PC-9 (cell line): ENCODE data around the gene NPFFR1. TPM values are rescaled to one million over a fixed set of nuclear protein-coding genes. Genes with fewer than 3 reads are reported as not detected.

Experiments
- BruUV-seq: library from RNA; stranded (reverse); fragments of 400-500 nt; replicated peaks from 2 replicates; lab custom pipeline; 2021; lab: Mats Ljungman, UMichigan
- CTCF ChIA-PET: fragments of 300-600 bp; sonication (Branson Sonifier 250); formaldehyde crosslinking; loops from one replicate; lab custom pipeline; 2022; ENCODE audit warnings: antibody characterized with exemption; lab: Charles Lee
- POLR2A ChIA-PET: fragments of 300-600 bp; sonication (Branson Sonifier 250); formaldehyde crosslinking; loops from one replicate; lab custom pipeline; 2022; ENCODE audit warnings: antibody characterized with exemption; ENCODE audit not compliant: unreplicated experiment; lab: Charles Lee
- DNase-seq, 2 experiments: peaks; one replicate each; pipeline versions ENCODE4 v3.0.0 to v3.0.0-alpha.2; 2015 to 2022; ENCODE audit warnings: mixed read lengths in 1 of 2
- H2AFZ ChIP-seq: fragments of 200-600 bp; sonication (generic); 2 replicates; pipeline ENCODE4 v1.8.1; 2017; ENCODE audit warnings: antibody characterized with exemption
- H3F3A ChIP-seq: fragments of 200-600 bp; sonication (generic); 2 replicates; pipeline ENCODE4 v1.8.1; 2017; ENCODE audit warnings: antibody characterized with exemption, mild to moderate bottlenecking, low read depth; ENCODE audit not compliant: insufficient read depth
- H3K27ac ChIP-seq: fragments of 200-600 bp; sonication (generic); 2 replicates; pipeline ENCODE4 v1.6.1; 2016; ENCODE audit warnings: mixed run types
- H3K27me3 ChIP-seq: fragments of 200-600 bp; sonication (generic); 2 replicates; pipeline ENCODE4 v1.6.1; 2016; ENCODE audit warnings: low read depth, mixed run types; ENCODE audit not compliant: insufficient read depth
- H3K36me3 ChIP-seq: fragments of 200-600 bp; sonication (generic); 2 replicates; pipeline ENCODE4 v1.6.1; 2016; ENCODE audit warnings: low read depth, mixed run types
- H3K4me1 ChIP-seq: fragments of 200-600 bp; sonication (generic); replicated peaks from 2 replicates; pipeline ENCODE4 v1.6.1; 2016; ENCODE audit warnings: mixed run types; ENCODE audit not compliant: insufficient read depth
- H3K4me2 ChIP-seq: fragments of 200-600 bp; sonication (generic); 2 replicates; pipeline ENCODE4 v1.6.1; 2017; ENCODE audit warnings: mixed run types
- H3K4me3 ChIP-seq: fragments of 200-600 bp; sonication (generic); 2 replicates; pipeline ENCODE4 v1.6.1; 2016; ENCODE audit warnings: mixed run types
- H3K79me2 ChIP-seq: fragments of 200-600 bp; sonication (generic); 2 replicates; pipeline ENCODE4 v1.6.1; 2017; ENCODE audit warnings: low read depth, mixed run types
- H3K9me2 ChIP-seq: fragments of 200-600 bp; sonication (generic); 2 replicates; pipeline ENCODE4 v1.8.1; 2017; ENCODE audit warnings: mild to moderate bottlenecking; ENCODE audit not compliant: insufficient read depth
- H3K9me3 ChIP-seq: fragments of 200-600 bp; sonication (generic); 2 replicates; pipeline ENCODE4 v1.8.1; 2016; ENCODE audit warnings: low read depth; ENCODE audit not compliant: insufficient read depth
- H4K20me1 ChIP-seq: fragments of 200-600 bp; sonication (generic); 2 replicates; pipeline ENCODE4 v1.8.1; 2017; ENCODE audit not compliant: insufficient read depth
- CTCF ChIP-seq: fragments of 200-600 bp; sonication (generic); conservative IDR thresholded peaks from 2 replicates; pipeline ENCODE4 v1.6.1; 2017; ENCODE audit warnings: mixed run types, antibody characterized with exemption, mild to moderate bottlenecking, moderate library complexity
- EZH2 ChIP-seq: fragments of 200-600 bp; sonication (generic); IDR thresholded peaks from 2 replicates; pipeline ENCODE4 v1.8.0; 2017; ENCODE audit warnings: antibody characterized with exemption, low read depth
- intact Hi-C: fragments of 100-400 bp; cut with micrococcal nuclease; formaldehyde crosslinking; loops from one replicate; pipeline ENCODE4 v1.10.0; 2022; ENCODE audit not compliant: unreplicated experiment
- total RNA-seq: library from RNA; stranded (reverse); gene quantifications from 2 replicates; pipeline ENCODE4 v1.2.3, GENCODE V29; 2021

NPFFR1 gene
- total RNA-seq, 1 experiment from 2014 or later = 0.09 TPM

- peaks cover 29% of the 10 kb centered on the region for H3K4me1 ChIP-seq
- TF ChIP-seq EZH2 (no peak), CTCF (no peak)
- no peaks in the 10 kb centered on the region for H3K27me3 ChIP-seq
- H3K4me3 ChIP-seq = no peak overlapping the region
- H3F3A ChIP-seq = peaks cover 14% of the 10 kb centered on the region
- H3K79me2 ChIP-seq = no peaks in the 10 kb centered on the region
- H2AFZ ChIP-seq = no peak overlapping the region
- DNase-seq = no peak
- no peaks in the 10 kb centered on the region for H3K9me2 ChIP-seq
- POLR2A ChIA-PET = no interaction called here
- no peaks in the 10 kb centered on the region for H4K20me1 ChIP-seq
- no peaks in the 10 kb centered on the region; the same call in 1 of the 2 replicates for H3K9me3 ChIP-seq
- intact Hi-C loops = no loop called here
- CTCF ChIA-PET = interaction anchor here (0.6 kb wide), 1 partner anchor 15 kb away, joined by 8 read pairs; no protein-coding TSS in a partner anchor
- H3K36me3 ChIP-seq = no peaks in the 10 kb centered on the region
- H3K27ac ChIP-seq = no peak overlapping the region
- no peak overlapping the region for H3K4me2 ChIP-seq
- BruUV-seq = no TSS peak
These were observed 12.9 kb downstream of the NPFFR1 start for GRCh38 chr10:70270952-70271351.

- TF ChIP-seq EZH2 = no peak
- no peak for TF ChIP-seq CTCF
- peaks cover 29% of the 10 kb centered on the region for H3K4me1 ChIP-seq
- H3K4me2 ChIP-seq = no peak overlapping the region
- H3K27ac ChIP-seq = no peak overlapping the region
- peaks cover 14% of the 10 kb centered on the region for H3F3A ChIP-seq
- no TSS peak for BruUV-seq
- no peak overlapping the region for H2AFZ ChIP-seq
- no peak overlapping the region for H3K4me3 ChIP-seq
- CTCF ChIA-PET = interaction anchor here (0.7 to 1.6 kb wide), 2 partner anchors 77 to 300 kb away, joined by 3 read pairs; no protein-coding TSS in a partner anchor
- intact Hi-C loops = no loop called here
- POLR2A ChIA-PET = no interaction called here
- H3K36me3 ChIP-seq = no peaks in the 10 kb centered on the region
- H3K9me2 ChIP-seq = no peaks in the 10 kb centered on the region
- DNase-seq = no peak
- H4K20me1 ChIP-seq = no peaks in the 10 kb centered on the region
- no peaks in the 10 kb centered on the region for H3K79me2 ChIP-seq
- no peaks in the 10 kb centered on the region; the same call in 1 of the 2 replicates for H3K9me3 ChIP-seq
- H3K27me3 ChIP-seq = no peaks in the 10 kb centered on the region
These were observed 14.1 kb downstream of the NPFFR1 start for GRCh38 chr10:70269741-70270140.

- no TSS peak for BruUV-seq
- no peak overlapping the region for H3K4me3 ChIP-seq
- H3K79me2 ChIP-seq = no peaks in the 10 kb centered on the region
- DNase-seq = no peak
- POLR2A ChIA-PET = interaction anchor here (0.6 kb wide), 1 partner anchor 13 kb away, joined by 14 read pairs; no protein-coding TSS in a partner anchor
- H3K4me1 ChIP-seq = peaks cover 29% of the 10 kb centered on the region
- H3K9me2 ChIP-seq = no peaks in the 10 kb centered on the region
- CTCF ChIA-PET = interaction anchor here (1.3 kb wide), 1 partner anchor 47 kb away, joined by 4 read pairs; no protein-coding TSS in a partner anchor
- intact Hi-C loops = no loop called here
- no peak overlapping the region for H3K4me2 ChIP-seq
- TF ChIP-seq CTCF = no peak
- no peak for TF ChIP-seq EZH2
- H3K27me3 ChIP-seq = no peaks in the 10 kb centered on the region
- H3K27ac ChIP-seq = no peak overlapping the region
- no peak overlapping the region for H2AFZ ChIP-seq
- H3K9me3 ChIP-seq = no peaks in the 10 kb centered on the region; the same call in 1 of the 2 replicates
- no peaks in the 10 kb centered on the region for H4K20me1 ChIP-seq
- peaks cover 14% of the 10 kb centered on the region for H3F3A ChIP-seq
- no peaks in the 10 kb centered on the region for H3K36me3 ChIP-seq
These were observed 15.4 kb downstream of the NPFFR1 start for GRCh38 chr10:70268376-70268775.
